ENCODE results near the gene NR2C1. TPM values are rescaled to one million over a fixed set of nuclear protein-coding genes. Genes with fewer than 3 reads are reported as not detected.

The NR2C1 gene
- total RNA-seq, 1 experiment from 2014 or later: 42.1 TPM

DNA sequence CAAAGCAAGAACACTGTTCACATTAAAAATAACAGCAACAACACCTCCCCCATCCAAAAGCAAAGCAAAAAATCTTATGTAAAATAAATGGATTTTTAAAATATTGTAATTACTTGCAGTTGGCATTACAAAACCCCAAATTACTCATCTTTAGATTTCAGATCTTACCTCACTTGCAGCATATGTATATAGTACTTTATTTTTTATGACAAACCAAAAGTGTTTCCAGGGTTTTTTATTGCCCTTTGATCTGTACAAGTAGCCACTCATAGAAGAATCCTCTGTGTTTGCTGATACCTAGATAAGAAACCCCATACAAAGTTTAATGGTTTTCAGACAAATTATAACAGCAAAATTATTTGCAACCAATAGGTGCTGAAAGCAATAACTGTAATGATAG is 12.2 kb upstream of the NR2C1 start:
- TF ChIP-seq EZH2 (IDR thresholded peaks at IDR 0.05; ENCODE audit: borderline replicate concordance, low read depth, low read length, poor library complexity, severe bottlenecking) (no peak), CTCF (conservative IDR thresholded peaks at IDR 0.05; ENCODE audit: low read depth, low read length) (no peak)
- BruUV-seq (replicated peaks): no TSS peak
- no peak for DNase-seq (ENCODE audit: low spot score)
- H3K36me3 ChIP-seq (ENCODE audit: insufficient read depth, low read length, poor library complexity, severe bottlenecking): no peaks in the 10 kb centered on the region
- H3K4me3 ChIP-seq (ENCODE audit: low read depth, low read length, poor library complexity, severe bottlenecking): no peak overlapping the region
- ChIA-PET POLR2A (ENCODE audit: low non-redundant PET) (interaction anchor here (0.7 kb wide), 2 partner anchors 8 to 163 kb away, joined by 5 to 12 read pairs; no protein-coding TSS in a partner anchor), CTCF (no interaction called here)
- no peaks in the 10 kb centered on the region for H3K9me3 ChIP-seq (ENCODE audit: low read depth, low read length, poor library complexity, severe bottlenecking)
- H3K4me1 ChIP-seq (ENCODE audit: insufficient read depth, low read length, poor library complexity, severe bottlenecking): no peaks in the 10 kb centered on the region
- intact Hi-C loops (cut with micrococcal nuclease; ENCODE audit: unreplicated experiment): no loop called here
- H3K27me3 ChIP-seq (replicated peaks; ENCODE audit: insufficient read depth, low read depth, low read length, poor library complexity): no peaks in the 10 kb centered on the region
- no peak overlapping the region for H3K27ac ChIP-seq (ENCODE audit: low read depth, low read length, poor library complexity, severe bottlenecking)

- Histone ChIP-seq H3K27ac (ENCODE audit: low read depth, low read length, poor library complexity, severe bottlenecking) (no peak overlapping the region), H3K27me3 (replicated peaks; ENCODE audit: insufficient read depth, low read depth, low read length, poor library complexity) (no peaks in the 10 kb centered on the region), H3K36me3 (ENCODE audit: insufficient read depth, low read length, poor library complexity, severe bottlenecking) (no peaks in the 10 kb centered on the region), H3K9me3 (ENCODE audit: low read depth, low read length, poor library complexity, severe bottlenecking) (no peaks in the 10 kb centered on the region), H3K4me1 (ENCODE audit: insufficient read depth, low read length, poor library complexity, severe bottlenecking) (no peaks in the 10 kb centered on the region), H3K4me3 (ENCODE audit: low read depth, low read length, poor library complexity, severe bottlenecking) (no peak overlapping the region)
- intact Hi-C loops (cut with micrococcal nuclease; ENCODE audit: unreplicated experiment): no loop called here
- BruUV-seq (replicated peaks): no TSS peak
- no peak for DNase-seq (ENCODE audit: low spot score)
- TF ChIP-seq CTCF (conservative IDR thresholded peaks at IDR 0.05; ENCODE audit: low read depth, low read length) (no peak), EZH2 (IDR thresholded peaks at IDR 0.05; ENCODE audit: borderline replicate concordance, low read depth, low read length, poor library complexity, severe bottlenecking) (no peak)
- CTCF ChIA-PET: no interaction called here
- POLR2A ChIA-PET (ENCODE audit: low non-redundant PET): interaction anchor here (0.6 kb wide), 1 partner anchor 27 kb away, joined by 3 read pairs; no protein-coding TSS in a partner anchor
Measured at GRCh38 chr12:95083938-95084337, 10.5 kb upstream of the NR2C1 start.

DNA sequence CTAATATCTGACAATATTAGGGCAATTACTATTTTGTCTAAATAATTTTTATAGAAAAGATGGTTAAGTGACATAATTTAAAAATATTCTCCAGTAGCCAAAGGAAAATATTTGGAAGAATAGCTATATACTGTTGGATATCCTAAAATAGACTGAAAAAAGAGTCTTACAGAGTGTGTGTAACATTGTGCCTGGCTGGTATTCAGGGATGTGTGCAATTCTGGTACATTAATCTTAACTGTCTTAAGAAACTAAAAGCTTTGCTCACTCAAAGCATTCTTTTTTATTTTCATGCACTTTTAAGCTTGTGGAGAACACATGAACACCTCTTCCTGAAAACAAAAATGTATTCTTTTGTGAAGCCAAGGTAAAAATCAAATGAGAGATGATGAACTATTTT is 10.1 kb upstream of the NR2C1 start:
- Histone ChIP-seq H3K4me3 (ENCODE audit: low read depth, low read length, poor library complexity, severe bottlenecking) (no peak overlapping the region), H3K36me3 (ENCODE audit: insufficient read depth, low read length, poor library complexity, severe bottlenecking) (no peaks in the 10 kb centered on the region), H3K27ac (ENCODE audit: low read depth, low read length, poor library complexity, severe bottlenecking) (no peak overlapping the region), H3K9me3 (ENCODE audit: low read depth, low read length, poor library complexity, severe bottlenecking) (no peaks in the 10 kb centered on the region), H3K4me1 (ENCODE audit: insufficient read depth, low read length, poor library complexity, severe bottlenecking) (no peaks in the 10 kb centered on the region), H3K27me3 (replicated peaks; ENCODE audit: insufficient read depth, low read depth, low read length, poor library complexity) (no peaks in the 10 kb centered on the region)
- POLR2A ChIA-PET (ENCODE audit: low non-redundant PET): interaction anchor here (0.6 kb wide), 1 partner anchor 28 kb away, joined by 3 read pairs; no protein-coding TSS in a partner anchor
- CTCF ChIA-PET: no interaction called here
- intact Hi-C loops (cut with micrococcal nuclease; ENCODE audit: unreplicated experiment): no loop called here
- no TSS peak for BruUV-seq (replicated peaks)
- TF ChIP-seq CTCF (conservative IDR thresholded peaks at IDR 0.05; ENCODE audit: low read depth, low read length): no peak
- no peak for TF ChIP-seq EZH2 (IDR thresholded peaks at IDR 0.05; ENCODE audit: borderline replicate concordance, low read depth, low read length, poor library complexity, severe bottlenecking)
- DNase-seq (ENCODE audit: low spot score): no peak
